ENCODE data around the gene CEACAM18.

DNA sequence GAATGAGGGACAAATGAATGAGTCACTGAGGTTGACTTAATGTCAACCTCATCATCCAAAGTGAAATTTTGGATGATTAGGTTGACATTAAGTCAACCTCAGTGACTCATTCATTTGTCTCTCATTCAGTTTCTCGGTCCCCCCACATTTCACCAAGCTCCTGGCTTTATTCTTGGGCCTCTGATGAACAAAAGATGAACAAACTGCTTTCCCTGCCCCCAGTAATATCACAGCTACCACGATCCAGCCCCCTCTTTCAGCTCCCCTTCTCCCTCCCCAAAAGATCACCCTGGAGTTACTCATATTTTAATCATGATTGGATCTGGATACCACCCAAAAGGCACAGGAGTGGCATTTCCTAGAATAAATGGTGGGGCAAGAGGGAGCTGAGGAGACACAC is 10.8 kb downstream of the CEACAM18 start:
- TF ChIP-seq, protein P1, sequence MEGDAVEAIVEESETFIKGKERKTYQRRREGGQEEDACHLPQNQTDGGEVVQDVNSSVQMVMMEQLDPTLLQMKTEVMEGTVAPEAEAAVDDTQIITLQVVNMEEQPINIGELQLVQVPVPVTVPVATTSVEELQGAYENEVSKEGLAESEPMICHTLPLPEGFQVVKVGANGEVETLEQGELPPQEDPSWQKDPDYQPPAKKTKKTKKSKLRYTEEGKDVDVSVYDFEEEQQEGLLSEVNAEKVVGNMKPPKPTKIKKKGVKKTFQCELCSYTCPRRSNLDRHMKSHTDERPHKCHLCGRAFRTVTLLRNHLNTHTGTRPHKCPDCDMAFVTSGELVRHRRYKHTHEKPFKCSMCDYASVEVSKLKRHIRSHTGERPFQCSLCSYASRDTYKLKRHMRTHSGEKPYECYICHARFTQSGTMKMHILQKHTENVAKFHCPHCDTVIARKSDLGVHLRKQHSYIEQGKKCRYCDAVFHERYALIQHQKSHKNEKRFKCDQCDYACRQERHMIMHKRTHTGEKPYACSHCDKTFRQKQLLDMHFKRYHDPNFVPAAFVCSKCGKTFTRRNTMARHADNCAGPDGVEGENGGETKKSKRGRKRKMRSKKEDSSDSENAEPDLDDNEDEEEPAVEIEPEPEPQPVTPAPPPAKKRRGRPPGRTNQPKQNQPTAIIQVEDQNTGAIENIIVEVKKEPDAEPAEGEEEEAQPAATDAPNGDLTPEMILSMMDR (IDR thresholded peaks at IDR 0.05; ENCODE audit: control extremely low read depth in 1 of 3, insufficient read depth in 1 of 3, low read depth in 1 of 3, low read length in 3 of 3), result no peak
- TF ChIP-seq TCF12 (IDR thresholded peaks at IDR 0.05; ENCODE audit: low read depth, low read length) (no peak), ZNF274 (IDR thresholded peaks at IDR 0.05; ENCODE audit: borderline replicate concordance, extremely low read depth, low read length) (no peak), RNF2 (IDR thresholded peaks at IDR 0.05; ENCODE audit: borderline replicate concordance, low read depth, low read length, missing control alignments, poor library complexity, severe bottlenecking) (no peak), POLR2AphosphoS5 (IDR thresholded peaks at IDR 0.05; ENCODE audit: low read depth, low read length) (no peak), SP1 (IDR thresholded peaks at IDR 0.05; ENCODE audit: low read depth, low read length) (no peak), POU5F1 (IDR thresholded peaks at IDR 0.05; ENCODE audit: low read depth, low read length) (no peak)
- TF ChIP-seq, protein P2, sequence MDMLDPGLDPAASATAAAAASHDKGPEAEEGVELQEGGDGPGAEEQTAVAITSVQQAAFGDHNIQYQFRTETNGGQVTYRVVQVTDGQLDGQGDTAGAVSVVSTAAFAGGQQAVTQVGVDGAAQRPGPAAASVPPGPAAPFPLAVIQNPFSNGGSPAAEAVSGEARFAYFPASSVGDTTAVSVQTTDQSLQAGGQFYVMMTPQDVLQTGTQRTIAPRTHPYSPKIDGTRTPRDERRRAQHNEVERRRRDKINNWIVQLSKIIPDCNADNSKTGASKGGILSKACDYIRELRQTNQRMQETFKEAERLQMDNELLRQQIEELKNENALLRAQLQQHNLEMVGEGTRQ (IDR thresholded peaks at IDR 0.05; ENCODE audit: low read length), result no peak

Measured in H1 (cell line).